ENCODE data around the gene PIERCE2.
"Not testable (repeated sequence)": the region's sequence is repeated elsewhere in the genome, so short reads cannot be mapped to it uniquely, and the experiment has no call there.

The PIERCE2 gene

GRCh38 chr15:55408012-55408928 lies at the start of gene PIERCE2, which contains the start of gene CCPG1:
Gene PIERCE2, plus strand, starts transcription at chr15:55408495. Its CDS starts 274 bp downstream, at chr15:55408769.
Gene CCPG1, minus strand, starts transcription at chr15:55408359. Its CDS starts 18,935 bp downstream, at chr15:55389424.
- peak; percentile 98 for DNase-seq

GRCh38 chr15:55360256-55360655 lies 48.0 kb upstream of the PIERCE2 start:
- no peak for DNase-seq

GRCh38 chr15:55361048-55361447 lies 47.2 kb upstream of the PIERCE2 start:
- DNase-seq: no peak

- no peak for DNase-seq
Observed at GRCh38 chr15:55362641-55363040, 45.7 kb upstream of the PIERCE2 start.

- DNase-seq: no peak
Observed at GRCh38 chr15:55366981-55367380, 41.3 kb upstream of the PIERCE2 start.

- DNase-seq: no peak
Observed at GRCh38 chr15:55372701-55373440, 35.4 kb upstream of the PIERCE2 start.

DNA sequence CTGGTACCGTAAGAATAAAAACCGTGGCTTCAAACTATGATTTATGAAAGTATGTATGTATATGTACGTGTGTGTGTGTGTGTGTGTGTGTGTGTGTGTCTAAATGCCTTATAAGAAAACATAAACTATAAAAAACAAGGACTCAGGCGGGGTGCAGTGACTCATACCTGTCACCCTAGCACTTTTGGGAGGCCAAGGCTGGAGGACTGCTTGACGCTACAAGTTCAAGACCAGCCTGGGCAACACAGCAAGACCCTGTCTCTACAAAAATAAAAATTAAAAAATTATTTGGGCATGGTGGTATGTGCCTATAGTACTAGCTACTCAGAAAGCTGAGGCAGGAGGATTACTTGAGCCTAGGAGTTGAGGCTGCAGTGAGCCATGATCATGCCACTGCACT lies 29.2 kb upstream of the PIERCE2 start:
- DNase-seq: no peak

DNA sequence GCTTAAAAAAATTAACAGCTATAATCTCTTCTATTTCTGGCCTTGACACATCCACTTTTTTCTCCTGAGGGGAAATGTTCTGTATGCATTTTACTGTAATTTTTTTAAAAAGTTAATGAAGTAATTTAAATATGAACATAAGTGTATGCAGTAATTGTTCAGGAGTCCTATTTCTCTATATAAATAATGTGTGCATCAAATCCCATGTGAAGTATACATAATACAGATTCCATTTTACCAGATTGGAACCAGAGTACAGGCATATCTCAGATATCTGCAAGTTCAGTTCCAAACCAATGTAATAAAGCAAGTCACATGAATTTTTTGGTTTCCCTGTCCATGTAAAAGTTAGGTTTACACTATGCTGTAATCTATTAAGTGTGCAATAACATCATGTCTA lies 26.7 kb upstream of the PIERCE2 start:
- no peak for DNase-seq

DNA sequence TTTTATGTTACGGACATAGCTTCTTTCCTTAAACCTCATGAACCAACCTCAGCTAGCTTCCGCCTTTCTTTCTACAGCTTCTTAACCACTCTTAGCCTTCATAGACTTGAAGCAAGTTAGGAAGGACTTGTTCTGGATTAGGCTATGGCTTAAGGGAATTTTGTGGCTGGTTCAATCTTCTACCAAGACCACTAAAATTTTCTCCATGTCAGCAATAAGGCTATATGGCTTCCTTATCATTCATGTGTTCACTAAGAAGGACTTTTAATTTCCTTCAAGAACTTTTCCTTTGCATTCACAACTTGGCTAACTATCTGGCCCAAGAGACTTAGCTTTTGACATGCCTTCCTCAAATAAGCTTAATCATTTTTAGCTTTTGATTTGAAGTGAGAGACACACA lies 24.6 kb upstream of the PIERCE2 start:
- DNase-seq: no peak

GRCh38 chr15:55387027-55387426 lies 21.3 kb upstream of the PIERCE2 start:
- no peak for DNase-seq

GRCh38 chr15:55389264-55389607 lies 19.1 kb upstream of the PIERCE2 start:
- DNase-seq: no peak

GRCh38 chr15:55394694-55395093 lies 13.6 kb upstream of the PIERCE2 start:
- no peak for DNase-seq

- DNase-seq: no peak
Observed at GRCh38 chr15:55398243-55398642, 10.1 kb upstream of the PIERCE2 start.

GRCh38 chr15:55400050-55400449 lies 8.2 kb upstream of the PIERCE2 start:
- not testable (repeated sequence) for DNase-seq

GRCh38 chr15:55401786-55402246 lies 6.5 kb upstream of the PIERCE2 start:
- DNase-seq: no peak

GRCh38 chr15:55402707-55403106 lies 5.6 kb upstream of the PIERCE2 start:
- no peak for DNase-seq

- DNase-seq: no peak
Observed at GRCh38 chr15:55403531-55403930, 4.8 kb upstream of the PIERCE2 start.

- DNase-seq: peak; percentile 74
Observed at GRCh38 chr15:55407498-55408011, 740 bp upstream of the PIERCE2 start.

DNA sequence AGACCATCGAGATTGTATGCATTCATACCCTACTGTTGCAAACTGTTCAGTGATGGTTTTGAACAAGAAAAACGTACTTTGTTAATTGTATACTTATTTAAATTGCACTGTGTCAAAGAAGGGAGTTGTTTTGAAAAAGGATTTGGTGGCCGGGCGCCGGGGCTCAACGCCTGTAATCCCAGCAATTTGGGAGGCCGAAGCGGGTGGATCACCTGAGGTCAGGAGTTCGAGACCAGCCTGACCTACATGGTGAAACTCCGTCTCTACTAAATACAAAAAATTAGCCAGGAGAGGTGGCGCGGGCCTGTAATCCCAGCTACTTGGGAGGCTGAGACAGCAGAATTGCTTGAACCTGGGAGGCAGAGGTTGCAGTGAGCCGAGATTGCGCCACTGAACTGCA lies 681 bp downstream of the PIERCE2 start:
- DNase-seq: not testable (repeated sequence)

- not testable (repeated sequence) for DNase-seq
Observed at GRCh38 chr15:55417678-55418077, 9.4 kb downstream of the PIERCE2 start.

DNA sequence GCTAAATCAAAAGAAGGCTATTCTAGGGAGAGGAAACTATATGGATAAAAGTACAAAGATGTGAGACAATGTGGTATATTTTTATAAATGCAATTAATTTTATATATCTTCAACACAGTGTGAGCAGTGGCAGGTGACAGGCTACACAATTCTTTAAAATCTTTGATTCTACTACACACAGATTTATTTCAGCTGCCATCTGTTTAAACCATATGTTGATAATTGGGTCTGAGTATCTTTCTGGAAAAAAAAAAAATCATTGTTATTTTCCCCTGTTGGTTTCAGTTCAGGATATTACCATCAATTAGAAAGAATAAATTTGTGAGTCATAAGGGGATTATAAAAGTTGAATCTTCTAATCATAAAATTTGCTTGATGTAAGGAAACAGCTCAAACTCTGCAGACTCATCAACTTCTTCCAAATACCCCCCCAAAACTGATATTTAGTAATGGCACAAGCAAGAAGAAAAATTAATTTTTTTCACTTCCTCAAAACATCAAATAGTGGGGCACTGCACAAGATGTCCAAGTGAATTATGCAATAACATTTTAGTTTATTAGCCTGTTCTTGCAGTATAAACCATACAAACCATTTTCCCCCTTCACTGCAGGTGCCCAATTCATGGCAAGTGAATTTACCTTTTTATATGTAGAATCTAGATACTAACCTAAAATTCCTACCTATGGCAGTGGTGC lies 12.0 kb downstream of the PIERCE2 start:
- DNase-seq: peak; percentile 87

GRCh38 chr15:55422089-55422488 lies 13.8 kb downstream of the PIERCE2 start:
- DNase-seq: no peak

All from NCI-H2171 treated with DMSO at 0.1 percent for 48 hours (cell line).